HCT116 (cell line): ENCODE results near the gene SLITRK1. TPM values are rescaled to one million over a fixed set of nuclear protein-coding genes. Genes with fewer than 3 reads are reported as not detected.

Experiments
- ATAC-seq: fragments of 200-7000 bp; cut with Tn5 transposase; 2 replicates; pipeline ENCODE4 v1.9.1; 2020; ENCODE audit warnings: mild to moderate bottlenecking, moderate library complexity
- BruUV-seq: library from RNA; stranded (reverse); fragments of 400-500 nt; replicated peaks from 2 replicates; lab custom pipeline; 2021; lab: Mats Ljungman, UMichigan
- CTCF ChIA-PET: fragments of 300-600 bp; sonication (Branson Sonifier 250); formaldehyde crosslinking; loops from one replicate; lab custom pipeline; 2021; ENCODE audit warnings: antibody characterized with exemption; lab: Charles Lee
- POLR2A ChIA-PET: fragments of 300-600, 350-600 bp; sonication (Branson Sonifier 250); formaldehyde crosslinking; loops from one replicate; lab custom pipeline; 2021; ENCODE audit warnings: antibody characterized with exemption; lab: Charles Lee
- RAD21 ChIA-PET, 2 experiments: fragments of 300-600 bp; sonication (Branson Sonifier 250); formaldehyde crosslinking; loops; one replicate each; lab custom pipeline; 2023; ENCODE audit warnings: low total read pairs in 2 of 2; ENCODE audit not compliant: uncharacterized antibody in 2 of 2, unreplicated experiment in 2 of 2, low non-redundant PET in 1 of 2; lab: Charles Lee
- DNase-seq: peaks from one replicate; pipeline ENCODE4 v3.0.0-alpha.2; 2010; ENCODE audit warnings: low read depth, low spot score
- H2AFZ ChIP-seq: fragments of 200-600 bp; shearing (Covaris generic), sonication (generic); 2 replicates; pipeline ENCODE4 v1.6.1; 2017; ENCODE audit warnings: low read depth, mixed run types, mixed read lengths, antibody characterized with exemption, low read length; ENCODE audit not compliant: poor library complexity, severe bottlenecking
- H3K27ac ChIP-seq: 2 replicates; pipeline ENCODE4 v1.5.1; 2012; ENCODE audit warnings: low read depth, low read length
- H3K27me3 ChIP-seq: fragments of 200-600 bp; sonication (generic); 2 replicates; pipeline ENCODE4 v1.6.1; 2016; ENCODE audit warnings: mixed run types, low read length, mixed read lengths; ENCODE audit not compliant: insufficient read depth
- H3K36me3 ChIP-seq, 2 experiments: fragments of 200-500 bp in 1 of 2; fragments of 200-600 bp in 1 of 2; sonication (Bioruptor generic) in 1 of 2; sonication (generic) in 1 of 2; 2 replicates each; pipeline versions ENCODE4 v1.5.1 to v1.6.1; 2014 to 2016; ENCODE audit warnings: low read length in 2 of 2, inconsistent platforms in 1 of 2, mixed read lengths in 1 of 2, mixed run types in 1 of 2; ENCODE audit not compliant: insufficient read depth in 2 of 2, control insufficient read depth in 1 of 2
- H3K4me1 ChIP-seq, 2 experiments: fragments of 200-600 bp in 1 of 2; sonication (generic) in 1 of 2; 2 replicates each; pipeline versions ENCODE4 v1.5.1 to v1.6.1; 2012 to 2017; ENCODE audit warnings: low read length in 2 of 2, inconsistent platforms in 1 of 2, mild to moderate bottlenecking in 1 of 2, mixed read lengths in 1 of 2, mixed run types in 1 of 2, moderate library complexity in 1 of 2; ENCODE audit not compliant: insufficient read depth in 2 of 2, control insufficient read depth in 1 of 2
- H3K4me2 ChIP-seq: fragments of 200-600 bp; sonication (generic); 2 replicates; pipeline ENCODE4 v1.6.1; 2017; ENCODE audit warnings: mixed run types, low read length, mixed read lengths
- H3K4me3 ChIP-seq, 2 experiments: fragments of 200-600 bp in 1 of 2; sonication (generic) in 1 of 2; replicated peaks in 1 of 2; 2 replicates each; pipeline ENCODE4 v1.5.1; 2011 to 2016; ENCODE audit warnings: low read length in 2 of 2, control low read depth in 1 of 2, low read depth in 1 of 2, mild to moderate bottlenecking in 1 of 2, mixed read lengths in 1 of 2, mixed run types in 1 of 2
- H3K79me2 ChIP-seq: fragments of 200-600 bp; sonication (generic); 2 replicates; pipeline ENCODE4 v1.6.1; 2017; ENCODE audit warnings: mild to moderate bottlenecking, mixed run types, low read length, moderate library complexity, mixed read lengths; ENCODE audit not compliant: insufficient read depth
- H3K9ac ChIP-seq: fragments of 200-600 bp; sonication (generic); 2 replicates; pipeline ENCODE4 v1.6.1; 2016; ENCODE audit warnings: low read length, mixed read lengths
- H3K9me2 ChIP-seq: fragments of 200-600 bp; sonication (generic), shearing (Covaris generic); 2 replicates; pipeline ENCODE4 v1.6.1; 2017; ENCODE audit warnings: mixed run types, mild to moderate bottlenecking, moderate library complexity; ENCODE audit not compliant: insufficient read depth
- H3K9me3 ChIP-seq, 2 experiments: fragments of 200-500 bp in 1 of 2; fragments of 200-600 bp in 1 of 2; sonication (Bioruptor generic) in 1 of 2; sonication (generic) in 1 of 2; 2 replicates each; pipeline ENCODE4 v1.6.1; 2014 to 2017; ENCODE audit warnings: low read length in 2 of 2, mixed read lengths in 2 of 2, inconsistent platforms in 1 of 2, low read depth in 1 of 2, mild to moderate bottlenecking in 1 of 2, mixed run types in 1 of 2, moderate library complexity in 1 of 2; ENCODE audit not compliant: control insufficient read depth in 1 of 2, insufficient read depth in 1 of 2
- H4K20me1 ChIP-seq: fragments of 200-600 bp; sonication (generic), shearing (Covaris generic); 2 replicates; pipeline ENCODE4 v1.6.1; 2017; ENCODE audit warnings: mixed run types, mild to moderate bottlenecking, moderate library complexity; ENCODE audit not compliant: insufficient read depth
- CBX3 ChIP-seq: IDR thresholded peaks from 2 replicates; pipeline ENCODE4 v1.6.1; 2012; ENCODE audit warnings: low read depth
- CEBPB ChIP-seq: IDR thresholded peaks from 2 replicates; pipeline ENCODE4 v1.6.1; 2012; ENCODE audit warnings: low read depth
- EZH2 ChIP-seq: fragments of 200-600 bp; sonication (generic); IDR thresholded peaks from 2 replicates; pipeline ENCODE4 v1.6.1; 2017; ENCODE audit warnings: antibody characterized with exemption, mixed run types
- FOSL1 ChIP-seq: IDR thresholded peaks from 2 replicates; pipeline ENCODE4 v1.6.1; 2012; ENCODE audit warnings: low read depth
- POLR2A ChIP-seq: IDR thresholded peaks from 2 replicates; pipeline ENCODE4 v1.7.0; 2011; ENCODE audit warnings: borderline replicate concordance; ENCODE audit not compliant: insufficient read depth, insufficient read length; ENCODE audit errors: extremely low read depth
- RAD21 ChIP-seq: IDR thresholded peaks from 2 replicates; pipeline ENCODE4 v1.6.1; 2012; ENCODE audit warnings: low read depth, mild to moderate bottlenecking
- SP1 ChIP-seq: IDR thresholded peaks from 2 replicates; pipeline ENCODE4 v1.6.1; 2012; ENCODE audit warnings: low read depth
- SRF ChIP-seq: IDR thresholded peaks from 2 replicates; pipeline ENCODE4 v1.6.1; 2012; ENCODE audit warnings: low read depth
- TCF7L2 ChIP-seq: IDR thresholded peaks from 2 replicates; pipeline ENCODE4 v1.7.0; 2011; ENCODE audit warnings: borderline replicate concordance, inconsistent platforms; ENCODE audit not compliant: insufficient read depth, insufficient read length; ENCODE audit errors: extremely low read depth
- YY1 ChIP-seq: IDR thresholded peaks from 2 replicates; pipeline ENCODE4 v1.6.1; 2011; ENCODE audit warnings: low read length, low read depth, moderate library complexity, mild to moderate bottlenecking; ENCODE audit not compliant: insufficient replicate concordance; ENCODE audit errors: extremely low read depth
- ZFX ChIP-seq: fragments of 450-650 bp; IDR thresholded peaks from 2 replicates; pipeline ENCODE4 v1.6.1; 2017
- intact Hi-C: fragments of 100-400 bp; cut with micrococcal nuclease; formaldehyde crosslinking; loops from 2 replicates; pipeline ENCODE4 v1.10.0; 2022
- total RNA-seq: library from RNA; stranded (reverse); gene quantifications from one replicate; pipeline ENCODE4 v1.2.1, GENCODE V29; 2021; ENCODE audit not compliant: unreplicated experiment
- TF ChIP-seq, protein P1 (sequence below), 3 experiments: fragments of 200-600 bp in 1 of 3; sonication (generic) in 1 of 3; IDR thresholded peaks in 2 of 3; conservative IDR thresholded peaks in 1 of 3; 2 replicates each; pipeline ENCODE4 v1.5.1; 2012 to 2017; ENCODE audit warnings: low read depth in 2 of 3, low read length in 2 of 3, antibody characterized with exemption in 1 of 3, borderline replicate concordance in 1 of 3, control low read depth in 1 of 3, mild to moderate bottlenecking in 1 of 3, mixed read lengths in 1 of 3, mixed run types in 1 of 3, moderate library complexity in 1 of 3; ENCODE audit not compliant: insufficient read depth in 1 of 3
- TF ChIP-seq, protein P2 (sequence below): IDR thresholded peaks from 2 replicates; pipeline ENCODE4 v1.6.1; 2011; ENCODE audit warnings: mild to moderate bottlenecking, low read length, moderate library complexity; ENCODE audit not compliant: insufficient replicate concordance; ENCODE audit errors: extremely low read depth
- TF ChIP-seq, protein P3 (sequence below): IDR thresholded peaks from 2 replicates; pipeline ENCODE4 v1.6.1; 2012; ENCODE audit warnings: low read depth

SLITRK1 gene
- total RNA-seq, 1 experiment from 2014 or later = not detected

DNA sequence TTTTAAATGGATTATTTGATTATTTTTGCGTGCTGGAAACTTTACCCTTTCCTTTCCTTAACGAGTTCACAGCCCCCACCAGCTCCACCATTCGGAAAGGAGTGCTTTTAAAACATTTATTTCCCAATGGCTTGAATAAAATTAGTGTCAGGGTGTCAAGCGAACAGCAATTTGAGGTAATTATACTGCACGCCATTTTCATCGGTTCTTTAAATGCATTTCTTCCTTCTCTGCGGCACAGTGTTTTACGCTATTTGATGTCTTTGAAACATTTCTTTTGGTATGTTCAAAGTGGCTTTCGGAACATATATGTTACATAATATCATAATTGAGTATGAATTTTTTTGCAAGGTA lies 309 bp upstream of the SLITRK1 start:
- Histone ChIP-seq H3K9ac (no peak overlapping the region), H3K4me2 (no peak overlapping the region), H3K9me3 (no peaks in the 10 kb centered on the region), H3K4me1 (no peaks in the 10 kb centered on the region), H3K27ac (no peak overlapping the region), H3K27me3 (no peaks in the 10 kb centered on the region), H3K9me2 (no peaks in the 10 kb centered on the region), H3K36me3 (no peaks in the 10 kb centered on the region), H4K20me1 (no peaks in the 10 kb centered on the region), H2AFZ (no peak overlapping the region), H3K79me2 (no peaks in the 10 kb centered on the region), H3K4me3 (no peak overlapping the region)
- RAD21 ChIA-PET = no interaction called here
- TF ChIP-seq SP1 (no peak), EZH2 (no peak)
- intact Hi-C loops = no loop called here
- POLR2A ChIA-PET = no interaction called here
- CTCF ChIA-PET = no interaction called here
- no peak for DNase-seq
- no TSS peak for BruUV-seq
- ATAC-seq = no peak

DNA sequence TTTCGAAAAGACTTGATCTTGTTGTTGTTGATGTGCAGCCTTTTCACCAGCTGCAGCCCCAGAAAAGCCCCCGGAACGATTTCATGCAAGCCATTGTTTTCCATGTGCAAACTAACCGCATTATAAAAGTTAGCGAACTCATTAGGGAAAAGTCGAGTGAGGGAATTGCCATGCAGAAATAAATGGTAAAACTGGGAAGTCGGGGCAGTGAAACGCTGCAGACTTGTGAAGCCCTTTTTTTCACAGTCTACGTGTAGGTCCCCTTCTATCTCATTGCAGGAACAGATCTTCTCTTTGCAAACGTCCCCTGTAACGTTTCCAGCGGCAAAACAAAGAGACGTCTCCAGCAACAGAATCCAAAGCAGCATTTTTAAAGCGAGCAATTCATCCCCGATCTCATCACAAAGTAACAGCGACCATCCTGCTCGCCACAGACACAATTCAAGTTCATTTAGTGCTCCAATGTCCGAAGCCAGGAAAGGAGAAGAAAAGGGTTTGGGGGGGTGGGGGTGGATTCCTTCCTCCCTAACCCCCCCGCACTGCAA lies 1.1 kb downstream of the SLITRK1 start:
- ChIA-PET CTCF (no interaction called here), RAD21 (no interaction called here), POLR2A (no interaction called here)
- Histone ChIP-seq H3K36me3 (no peaks in the 10 kb centered on the region), H2AFZ (no peak overlapping the region), H3K27ac (no peak overlapping the region), H3K27me3 (no peaks in the 10 kb centered on the region), H3K4me3 (no peak overlapping the region), H3K9me2 (no peaks in the 10 kb centered on the region), H3K4me1 (no peaks in the 10 kb centered on the region), H3K79me2 (no peaks in the 10 kb centered on the region), H3K9me3 (no peaks in the 10 kb centered on the region), H3K9ac (no peak overlapping the region), H4K20me1 (no peaks in the 10 kb centered on the region), H3K4me2 (no peak overlapping the region)
- no TSS peak for BruUV-seq
- ATAC-seq = no peak
- no peak for DNase-seq
- intact Hi-C loops = no loop called here
- no peak for TF ChIP-seq YY1
- TF ChIP-seq FOSL1 = no peak
- TF ChIP-seq TCF7L2 = no peak
- TF ChIP-seq CEBPB = no peak
- TF ChIP-seq SRF = no peak
- no peak for TF ChIP-seq ZFX
- TF ChIP-seq RAD21 = no peak
- TF ChIP-seq, protein P1, sequence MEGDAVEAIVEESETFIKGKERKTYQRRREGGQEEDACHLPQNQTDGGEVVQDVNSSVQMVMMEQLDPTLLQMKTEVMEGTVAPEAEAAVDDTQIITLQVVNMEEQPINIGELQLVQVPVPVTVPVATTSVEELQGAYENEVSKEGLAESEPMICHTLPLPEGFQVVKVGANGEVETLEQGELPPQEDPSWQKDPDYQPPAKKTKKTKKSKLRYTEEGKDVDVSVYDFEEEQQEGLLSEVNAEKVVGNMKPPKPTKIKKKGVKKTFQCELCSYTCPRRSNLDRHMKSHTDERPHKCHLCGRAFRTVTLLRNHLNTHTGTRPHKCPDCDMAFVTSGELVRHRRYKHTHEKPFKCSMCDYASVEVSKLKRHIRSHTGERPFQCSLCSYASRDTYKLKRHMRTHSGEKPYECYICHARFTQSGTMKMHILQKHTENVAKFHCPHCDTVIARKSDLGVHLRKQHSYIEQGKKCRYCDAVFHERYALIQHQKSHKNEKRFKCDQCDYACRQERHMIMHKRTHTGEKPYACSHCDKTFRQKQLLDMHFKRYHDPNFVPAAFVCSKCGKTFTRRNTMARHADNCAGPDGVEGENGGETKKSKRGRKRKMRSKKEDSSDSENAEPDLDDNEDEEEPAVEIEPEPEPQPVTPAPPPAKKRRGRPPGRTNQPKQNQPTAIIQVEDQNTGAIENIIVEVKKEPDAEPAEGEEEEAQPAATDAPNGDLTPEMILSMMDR (IDR thresholded peaks at IDR 0.05 in 2 of 3, conservative IDR thresholded peaks at IDR 0.05 in 1 of 3; ENCODE audit: borderline replicate concordance in 1 of 3, insufficient read depth in 1 of 3, low read depth in 2 of 3, low read length in 2 of 3) = no peak
- TF ChIP-seq POLR2A = no peak
- TF ChIP-seq EZH2 = no peak
- TF ChIP-seq CBX3 = no peak
- TF ChIP-seq, protein P2, sequence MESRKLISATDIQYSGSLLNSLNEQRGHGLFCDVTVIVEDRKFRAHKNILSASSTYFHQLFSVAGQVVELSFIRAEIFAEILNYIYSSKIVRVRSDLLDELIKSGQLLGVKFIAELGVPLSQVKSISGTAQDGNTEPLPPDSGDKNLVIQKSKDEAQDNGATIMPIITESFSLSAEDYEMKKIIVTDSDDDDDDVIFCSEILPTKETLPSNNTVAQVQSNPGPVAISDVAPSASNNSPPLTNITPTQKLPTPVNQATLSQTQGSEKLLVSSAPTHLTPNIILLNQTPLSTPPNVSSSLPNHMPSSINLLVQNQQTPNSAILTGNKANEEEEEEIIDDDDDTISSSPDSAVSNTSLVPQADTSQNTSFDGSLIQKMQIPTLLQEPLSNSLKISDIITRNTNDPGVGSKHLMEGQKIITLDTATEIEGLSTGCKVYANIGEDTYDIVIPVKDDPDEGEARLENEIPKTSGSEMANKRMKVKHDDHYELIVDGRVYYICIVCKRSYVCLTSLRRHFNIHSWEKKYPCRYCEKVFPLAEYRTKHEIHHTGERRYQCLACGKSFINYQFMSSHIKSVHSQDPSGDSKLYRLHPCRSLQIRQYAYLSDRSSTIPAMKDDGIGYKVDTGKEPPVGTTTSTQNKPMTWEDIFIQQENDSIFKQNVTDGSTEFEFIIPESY = no peak
- TF ChIP-seq, protein P3, sequence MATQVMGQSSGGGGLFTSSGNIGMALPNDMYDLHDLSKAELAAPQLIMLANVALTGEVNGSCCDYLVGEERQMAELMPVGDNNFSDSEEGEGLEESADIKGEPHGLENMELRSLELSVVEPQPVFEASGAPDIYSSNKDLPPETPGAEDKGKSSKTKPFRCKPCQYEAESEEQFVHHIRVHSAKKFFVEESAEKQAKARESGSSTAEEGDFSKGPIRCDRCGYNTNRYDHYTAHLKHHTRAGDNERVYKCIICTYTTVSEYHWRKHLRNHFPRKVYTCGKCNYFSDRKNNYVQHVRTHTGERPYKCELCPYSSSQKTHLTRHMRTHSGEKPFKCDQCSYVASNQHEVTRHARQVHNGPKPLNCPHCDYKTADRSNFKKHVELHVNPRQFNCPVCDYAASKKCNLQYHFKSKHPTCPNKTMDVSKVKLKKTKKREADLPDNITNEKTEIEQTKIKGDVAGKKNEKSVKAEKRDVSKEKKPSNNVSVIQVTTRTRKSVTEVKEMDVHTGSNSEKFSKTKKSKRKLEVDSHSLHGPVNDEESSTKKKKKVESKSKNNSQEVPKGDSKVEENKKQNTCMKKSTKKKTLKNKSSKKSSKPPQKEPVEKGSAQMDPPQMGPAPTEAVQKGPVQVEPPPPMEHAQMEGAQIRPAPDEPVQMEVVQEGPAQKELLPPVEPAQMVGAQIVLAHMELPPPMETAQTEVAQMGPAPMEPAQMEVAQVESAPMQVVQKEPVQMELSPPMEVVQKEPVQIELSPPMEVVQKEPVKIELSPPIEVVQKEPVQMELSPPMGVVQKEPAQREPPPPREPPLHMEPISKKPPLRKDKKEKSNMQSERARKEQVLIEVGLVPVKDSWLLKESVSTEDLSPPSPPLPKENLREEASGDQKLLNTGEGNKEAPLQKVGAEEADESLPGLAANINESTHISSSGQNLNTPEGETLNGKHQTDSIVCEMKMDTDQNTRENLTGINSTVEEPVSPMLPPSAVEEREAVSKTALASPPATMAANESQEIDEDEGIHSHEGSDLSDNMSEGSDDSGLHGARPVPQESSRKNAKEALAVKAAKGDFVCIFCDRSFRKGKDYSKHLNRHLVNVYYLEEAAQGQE = no peak
